WERI-Rb-1 (cell line): ENCODE results near the gene LKAAEAR1.

Experiments
- DNase-seq: peaks from one replicate; pipeline ENCODE4 v3.0.0-alpha.2; 2020
- H3K27ac ChIP-seq: fragments of 250-450 bp; sonication (Bioruptor Pico); 2 replicates; pipeline ENCODE4 v1.5.1; 2020; ENCODE audit warnings: mild to moderate bottlenecking, moderate library complexity
- H3K27me3 ChIP-seq: fragments of 250-450 bp; sonication (Bioruptor Pico); 2 replicates; pipeline ENCODE4 v1.5.1; 2021; ENCODE audit warnings: mild to moderate bottlenecking, low read depth, moderate library complexity; ENCODE audit not compliant: insufficient read depth, severe bottlenecking
- H3K36me3 ChIP-seq: fragments of 250-450 bp; sonication (Bioruptor Pico); 2 replicates; pipeline ENCODE4 v1.5.1; 2020; ENCODE audit warnings: mild to moderate bottlenecking, moderate library complexity
- H3K4me3 ChIP-seq: 2 replicates; pipeline ENCODE4 v1.5.1; 2011; ENCODE audit warnings: low read depth, mild to moderate bottlenecking, control low read depth, low read length
- H3K9me3 ChIP-seq: fragments of 250-450 bp; sonication (Bioruptor Pico); 2 replicates; pipeline ENCODE4 v1.5.1; 2021; ENCODE audit warnings: mild to moderate bottlenecking, moderate library complexity; ENCODE audit not compliant: severe bottlenecking
- TF ChIP-seq, protein P1 (sequence below): IDR thresholded peaks from 2 replicates; pipeline ENCODE4 v1.5.1; 2011; ENCODE audit warnings: low read depth, mild to moderate bottlenecking, control low read depth, inconsistent platforms, low read length

Gene LKAAEAR1

GRCh38 chr20:64106981-64107735, 23.0 kb upstream of the LKAAEAR1 start, which contains the start of gene NPBWR2:
TSS of gene NPBWR2 (minus strand) at chr20:64107565. CDS start at chr20:64106831, 734 bp downstream.
- no peaks in the 10 kb centered on the region for H3K36me3 ChIP-seq
- H3K27me3 ChIP-seq: no peaks in the 10 kb centered on the region
- DNase-seq: no peak
- H3K27ac ChIP-seq: no peak within 1 kb of the TSS
- TF ChIP-seq, protein P1, sequence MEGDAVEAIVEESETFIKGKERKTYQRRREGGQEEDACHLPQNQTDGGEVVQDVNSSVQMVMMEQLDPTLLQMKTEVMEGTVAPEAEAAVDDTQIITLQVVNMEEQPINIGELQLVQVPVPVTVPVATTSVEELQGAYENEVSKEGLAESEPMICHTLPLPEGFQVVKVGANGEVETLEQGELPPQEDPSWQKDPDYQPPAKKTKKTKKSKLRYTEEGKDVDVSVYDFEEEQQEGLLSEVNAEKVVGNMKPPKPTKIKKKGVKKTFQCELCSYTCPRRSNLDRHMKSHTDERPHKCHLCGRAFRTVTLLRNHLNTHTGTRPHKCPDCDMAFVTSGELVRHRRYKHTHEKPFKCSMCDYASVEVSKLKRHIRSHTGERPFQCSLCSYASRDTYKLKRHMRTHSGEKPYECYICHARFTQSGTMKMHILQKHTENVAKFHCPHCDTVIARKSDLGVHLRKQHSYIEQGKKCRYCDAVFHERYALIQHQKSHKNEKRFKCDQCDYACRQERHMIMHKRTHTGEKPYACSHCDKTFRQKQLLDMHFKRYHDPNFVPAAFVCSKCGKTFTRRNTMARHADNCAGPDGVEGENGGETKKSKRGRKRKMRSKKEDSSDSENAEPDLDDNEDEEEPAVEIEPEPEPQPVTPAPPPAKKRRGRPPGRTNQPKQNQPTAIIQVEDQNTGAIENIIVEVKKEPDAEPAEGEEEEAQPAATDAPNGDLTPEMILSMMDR: no peak
- H3K4me3 ChIP-seq: no peak within 1 kb of the TSS
- H3K9me3 ChIP-seq: no peaks in the 10 kb centered on the region

DNA sequence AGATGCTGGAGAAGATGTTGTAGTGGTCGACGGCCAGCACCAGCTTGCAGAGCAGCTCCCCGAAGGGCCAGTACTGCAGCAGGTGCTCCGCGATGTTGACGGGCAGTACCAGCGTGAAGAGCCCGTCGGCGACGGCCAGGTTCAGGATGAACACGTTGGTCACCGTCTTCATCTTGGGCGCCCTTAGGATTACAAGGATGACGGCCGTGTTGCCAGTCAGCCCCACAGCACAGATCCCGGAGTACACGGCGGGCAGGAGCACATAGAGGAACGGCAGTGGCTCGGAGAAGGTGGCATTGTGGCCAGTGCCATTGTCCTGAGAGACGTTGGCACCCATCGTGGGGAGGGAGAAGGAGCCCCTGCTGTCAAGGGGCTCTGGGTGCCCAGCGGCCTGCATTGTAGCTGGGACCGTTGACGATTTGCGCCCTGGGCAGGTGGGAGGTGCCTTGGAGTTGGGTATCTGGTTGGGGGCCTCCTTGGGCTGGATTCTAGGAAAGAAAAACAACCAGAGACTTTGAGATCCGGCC, 22.3 kb upstream of the LKAAEAR1 start:
- DNase-seq: no peak
- Histone ChIP-seq H3K27me3 (no peaks in the 10 kb centered on the region), H3K9me3 (no peaks in the 10 kb centered on the region), H3K4me3 (no peak overlapping the region), H3K27ac (no peak overlapping the region), H3K36me3 (no peaks in the 10 kb centered on the region)
- TF ChIP-seq, protein P1: no peak

DNA sequence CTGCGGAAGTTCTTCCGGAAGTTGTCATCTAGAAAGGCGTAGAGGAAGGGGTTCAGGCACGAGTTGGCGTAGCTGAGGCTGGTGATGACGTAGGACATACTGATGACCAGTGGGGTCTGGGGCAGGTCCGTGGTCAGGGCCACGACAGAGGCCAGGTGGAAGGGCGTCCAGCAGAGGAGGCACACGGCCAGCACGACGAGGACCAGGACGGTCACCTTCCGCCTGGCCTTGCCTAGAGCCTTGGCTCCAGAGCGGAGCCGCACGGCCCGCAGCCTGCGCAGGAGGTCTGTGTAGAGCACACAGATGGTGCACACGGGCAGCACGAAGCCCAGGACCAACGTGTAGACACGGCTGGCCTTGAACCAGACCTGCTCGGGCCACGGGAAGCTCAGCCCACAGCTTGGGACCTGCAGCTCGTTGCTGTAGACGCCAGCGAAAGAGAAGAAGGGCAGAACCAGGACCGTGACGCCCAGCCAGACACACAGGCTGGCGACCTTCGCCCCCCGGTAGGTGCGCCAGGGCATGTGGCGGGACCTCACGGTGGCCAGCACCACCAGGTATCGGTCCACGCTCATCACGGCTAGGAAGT, 21.7 kb upstream of the LKAAEAR1 start:
- TF ChIP-seq, protein P1: no peak
- Histone ChIP-seq H3K27me3 (no peaks in the 10 kb centered on the region), H3K9me3 (no peaks in the 10 kb centered on the region), H3K27ac (no peak overlapping the region), H3K36me3 (no peaks in the 10 kb centered on the region), H3K4me3 (no peak overlapping the region)
- DNase-seq: no peak

GRCh38 chr20:64104667-64105451, 20.7 kb upstream of the LKAAEAR1 start:
- no peak for DNase-seq
- no peaks in the 10 kb centered on the region for H3K9me3 ChIP-seq
- no peaks in the 10 kb centered on the region for H3K36me3 ChIP-seq
- no peak overlapping the region for H3K4me3 ChIP-seq
- H3K27me3 ChIP-seq: no peaks in the 10 kb centered on the region
- TF ChIP-seq, protein P1: no peak
- no peak overlapping the region for H3K27ac ChIP-seq

DNA sequence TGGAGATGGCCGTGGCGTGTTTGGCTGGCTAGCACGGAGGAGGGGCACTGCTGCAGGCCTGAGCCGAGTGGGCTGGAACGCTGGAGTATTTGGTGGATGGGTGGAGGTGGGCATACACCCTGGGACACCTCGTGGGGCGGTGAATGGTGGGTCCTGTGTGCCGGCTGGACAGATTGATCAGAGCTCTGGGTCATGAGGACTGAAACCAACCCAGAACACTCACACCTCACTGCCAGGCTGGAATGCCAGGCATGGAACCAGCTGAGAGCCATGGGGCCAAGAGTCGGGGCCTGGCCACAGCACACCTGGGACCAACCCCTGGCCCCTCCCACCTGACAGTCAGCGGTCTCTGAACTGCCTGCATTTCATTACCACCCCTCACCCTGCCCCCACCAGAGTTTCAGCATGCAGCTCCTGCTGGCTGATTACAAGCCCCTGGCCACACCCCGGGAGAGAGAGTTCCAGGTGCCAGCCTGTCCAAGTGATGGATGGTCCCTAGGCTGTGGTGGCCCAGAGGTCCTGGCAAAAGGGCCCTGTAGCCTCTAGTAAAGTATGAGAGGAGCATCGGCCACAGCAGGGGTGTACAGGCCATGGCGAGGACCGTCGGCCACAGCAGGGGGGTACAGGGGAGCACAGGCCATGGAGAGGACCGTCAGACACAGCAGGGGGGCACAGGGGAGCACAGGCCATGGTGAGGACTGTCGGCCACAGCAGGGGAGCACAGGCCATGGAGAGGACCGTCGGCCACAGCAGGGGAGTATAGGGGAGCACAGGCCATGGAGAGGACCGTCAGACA, 19.9 kb upstream of the LKAAEAR1 start:
- Histone ChIP-seq H3K9me3 (no peaks in the 10 kb centered on the region), H3K27me3 (no peaks in the 10 kb centered on the region), H3K4me3 (no peak overlapping the region), H3K27ac (no peak overlapping the region), H3K36me3 (no peaks in the 10 kb centered on the region)
- TF ChIP-seq, protein P1: no peak
- no peak for DNase-seq
